OCI-LY7 (cell line): Measurements from ENCODE around the gene PRKCA. TPM values are rescaled to one million over a fixed set of nuclear protein-coding genes. Genes with fewer than 3 reads are reported as not detected.

Experiments
- BruUV-seq: library from RNA; stranded (reverse); fragments of 400-500 nt; replicated peaks from 2 replicates; lab custom pipeline; 2021; lab: Mats Ljungman, UMichigan
- CTCF ChIA-PET: fragments of 300-600 bp; sonication (Branson Sonifier 250); formaldehyde crosslinking; loops from one replicate; lab custom pipeline; 2022; ENCODE audit warnings: antibody characterized with exemption; ENCODE audit not compliant: unreplicated experiment; lab: Charles Lee
- POLR2A ChIA-PET: fragments of 300-600 bp; sonication (Branson Sonifier 250); formaldehyde crosslinking; loops from one replicate; lab custom pipeline; 2022; ENCODE audit warnings: antibody characterized with exemption; lab: Charles Lee
- DNase-seq: peaks from one replicate; pipeline ENCODE4 v3.0.0-alpha.2; 2015; ENCODE audit warnings: low spot score
- H2AFZ ChIP-seq: fragments of 200-600 bp; sonication (generic), shearing (Covaris generic); 2 replicates; pipeline ENCODE4 v1.6.1; 2014; ENCODE audit warnings: mild to moderate bottlenecking, antibody characterized with exemption, low read length, moderate library complexity
- H3K27ac ChIP-seq: fragments of 200-600 bp; sonication (generic); 2 replicates; pipeline ENCODE4 v1.5.1; 2014; ENCODE audit warnings: mixed run types, low read depth, mild to moderate bottlenecking, moderate library complexity, low read length, inconsistent platforms; ENCODE audit not compliant: poor library complexity, severe bottlenecking
- H3K36me3 ChIP-seq: fragments of 200-600 bp; sonication (generic); 2 replicates; pipeline ENCODE4 v1.6.1; 2014; ENCODE audit warnings: mild to moderate bottlenecking, antibody characterized with exemption, low read length, moderate library complexity, mixed read lengths; ENCODE audit not compliant: insufficient read depth
- H3K4me1 ChIP-seq: fragments of 200-600 bp; sonication (generic); 2 replicates; pipeline ENCODE4 v1.5.1; 2014; ENCODE audit warnings: mild to moderate bottlenecking, low read length; ENCODE audit not compliant: insufficient read depth, poor library complexity, severe bottlenecking
- H3K4me2 ChIP-seq: fragments of 200-600 bp; sonication (generic); 2 replicates; pipeline ENCODE4 v1.6.1; 2014; ENCODE audit warnings: mild to moderate bottlenecking, low read length
- H3K4me3 ChIP-seq: fragments of 200-600 bp; sonication (generic); 2 replicates; pipeline ENCODE4 v1.5.1; 2014; ENCODE audit warnings: mild to moderate bottlenecking, low read depth, low read length; ENCODE audit not compliant: poor library complexity, severe bottlenecking
- H3K79me2 ChIP-seq: fragments of 200-600 bp; sonication (generic); 2 replicates; pipeline ENCODE4 v1.6.1; 2016; ENCODE audit warnings: low read depth, mild to moderate bottlenecking, low read length, moderate library complexity, mixed read lengths; ENCODE audit not compliant: insufficient read depth
- H3K9me2 ChIP-seq: fragments of 200-600 bp; sonication (generic); 2 replicates; pipeline ENCODE4 v1.6.1; 2016; ENCODE audit warnings: mild to moderate bottlenecking, low read length, mixed read lengths; ENCODE audit not compliant: insufficient read depth
- H3K9me3 ChIP-seq: fragments of 200-600 bp; sonication (generic); 2 replicates; pipeline ENCODE4 v1.6.1; 2014; ENCODE audit warnings: mild to moderate bottlenecking, mixed run types, low read length, mixed read lengths
- H4K20me1 ChIP-seq: fragments of 200-600 bp; sonication (generic); 2 replicates; pipeline ENCODE4 v1.6.1; 2014; ENCODE audit warnings: mild to moderate bottlenecking, antibody characterized with exemption, low read length, moderate library complexity, mixed read lengths; ENCODE audit not compliant: insufficient read depth
- EZH2phosphoT487 ChIP-seq: fragments of 200-600 bp; sonication (generic); IDR thresholded peaks from 2 replicates; pipeline ENCODE4 v1.6.1; 2018; ENCODE audit warnings: low read depth, borderline replicate concordance, mild to moderate bottlenecking, mixed run types, antibody characterized with exemption, low read length, moderate library complexity, mixed read lengths
- intact Hi-C: fragments of 100-400 bp; cut with micrococcal nuclease; formaldehyde crosslinking; loops from one replicate; pipeline ENCODE4 v1.10.0; 2022; ENCODE audit not compliant: unreplicated experiment
- total RNA-seq, 2 experiments: library from RNA; depleted of rRNA in 1 of 2; stranded (reverse); fragments of >200 nt in 1 of 2; shearing (Covaris generic) in 1 of 2; gene quantifications; 2 replicates each; pipeline ENCODE4 v1.2.3, GENCODE V29; 2014 to 2022
- TF ChIP-seq, protein P1 (sequence below): fragments of 200-600 bp; sonication (generic); conservative IDR thresholded peaks from 2 replicates; pipeline ENCODE4 v1.5.1; 2014; ENCODE audit warnings: mild to moderate bottlenecking, antibody characterized with exemption, low read length, moderate library complexity, mixed read lengths

PRKCA gene
- total RNA-seq, 2 experiments from 2014 or later, result 6.6 to 32.1 TPM

DNA sequence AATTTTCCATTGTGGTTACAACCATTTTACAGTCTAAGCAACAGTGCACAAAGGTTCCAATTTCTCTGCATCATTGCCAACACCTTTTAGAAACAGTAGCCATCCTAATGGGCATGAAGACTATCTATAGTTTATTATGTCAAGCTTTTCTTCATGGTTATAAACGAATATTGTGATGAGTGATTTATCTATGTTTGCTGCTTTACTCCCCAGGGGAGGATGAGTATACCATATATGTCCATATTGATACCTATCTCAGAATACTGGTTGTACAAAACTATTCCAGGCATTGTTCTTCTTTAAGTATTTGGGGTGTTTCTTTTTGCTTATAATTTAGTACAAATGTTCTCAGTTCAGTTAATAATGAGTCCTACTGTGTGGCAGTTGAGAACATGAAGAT, 98.3 kb downstream of the PRKCA start:
- H3K4me1 ChIP-seq, result no peaks in the 10 kb centered on the region
- H3K27ac ChIP-seq, result no peak overlapping the region
- no peaks in the 10 kb centered on the region for H3K9me2 ChIP-seq
- H3K9me3 ChIP-seq, result no peaks in the 10 kb centered on the region
- intact Hi-C loops, result no loop called here
- no peaks in the 10 kb centered on the region for H3K36me3 ChIP-seq
- H2AFZ ChIP-seq, result no peak overlapping the region
- no peak overlapping the region for H3K4me3 ChIP-seq
- H3K79me2 ChIP-seq, result no peaks in the 10 kb centered on the region
- H4K20me1 ChIP-seq, result no peaks in the 10 kb centered on the region
- no peak for TF ChIP-seq EZH2phosphoT487
- TF ChIP-seq, protein P1, sequence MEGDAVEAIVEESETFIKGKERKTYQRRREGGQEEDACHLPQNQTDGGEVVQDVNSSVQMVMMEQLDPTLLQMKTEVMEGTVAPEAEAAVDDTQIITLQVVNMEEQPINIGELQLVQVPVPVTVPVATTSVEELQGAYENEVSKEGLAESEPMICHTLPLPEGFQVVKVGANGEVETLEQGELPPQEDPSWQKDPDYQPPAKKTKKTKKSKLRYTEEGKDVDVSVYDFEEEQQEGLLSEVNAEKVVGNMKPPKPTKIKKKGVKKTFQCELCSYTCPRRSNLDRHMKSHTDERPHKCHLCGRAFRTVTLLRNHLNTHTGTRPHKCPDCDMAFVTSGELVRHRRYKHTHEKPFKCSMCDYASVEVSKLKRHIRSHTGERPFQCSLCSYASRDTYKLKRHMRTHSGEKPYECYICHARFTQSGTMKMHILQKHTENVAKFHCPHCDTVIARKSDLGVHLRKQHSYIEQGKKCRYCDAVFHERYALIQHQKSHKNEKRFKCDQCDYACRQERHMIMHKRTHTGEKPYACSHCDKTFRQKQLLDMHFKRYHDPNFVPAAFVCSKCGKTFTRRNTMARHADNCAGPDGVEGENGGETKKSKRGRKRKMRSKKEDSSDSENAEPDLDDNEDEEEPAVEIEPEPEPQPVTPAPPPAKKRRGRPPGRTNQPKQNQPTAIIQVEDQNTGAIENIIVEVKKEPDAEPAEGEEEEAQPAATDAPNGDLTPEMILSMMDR, result no peak
- no TSS peak for BruUV-seq
- ChIA-PET POLR2A (no interaction called here), CTCF (no interaction called here)
- DNase-seq, result no peak
- no peak overlapping the region for H3K4me2 ChIP-seq

DNA sequence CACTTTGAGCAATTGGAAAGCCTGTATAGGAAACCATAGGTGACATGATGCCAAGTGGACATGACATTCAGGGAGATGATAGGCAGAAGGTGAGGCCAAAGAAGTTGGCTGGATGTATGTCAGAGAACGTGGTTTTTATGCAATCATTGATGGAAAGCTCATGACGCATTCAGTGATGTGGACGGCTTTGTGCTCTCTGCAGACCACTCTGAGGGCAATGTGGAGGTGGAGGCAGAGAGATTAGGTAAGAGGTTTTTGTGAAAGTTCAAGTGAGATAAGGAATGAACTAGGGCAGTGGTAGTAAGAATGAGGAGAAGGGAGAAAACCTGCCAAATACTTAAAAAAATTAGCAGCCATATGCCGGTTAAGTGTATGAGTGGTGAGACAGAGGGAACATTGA, 99.0 kb downstream of the PRKCA start:
- Histone ChIP-seq H3K9me2 (no peaks in the 10 kb centered on the region), H3K4me3 (no peak overlapping the region), H3K36me3 (no peaks in the 10 kb centered on the region), H3K27ac (no peak overlapping the region), H4K20me1 (no peaks in the 10 kb centered on the region), H3K4me2 (no peak overlapping the region), H3K9me3 (no peaks in the 10 kb centered on the region), H3K4me1 (no peaks in the 10 kb centered on the region), H3K79me2 (no peaks in the 10 kb centered on the region), H2AFZ (no peak overlapping the region)
- TF ChIP-seq EZH2phosphoT487, result no peak
- TF ChIP-seq, protein P1, result no peak
- CTCF ChIA-PET, result no interaction called here
- POLR2A ChIA-PET, result interaction anchor here (0.6 kb wide), 1 partner anchor 13 kb away, joined by 3 read pairs; no protein-coding TSS in a partner anchor
- no TSS peak for BruUV-seq
- no peak for DNase-seq
- intact Hi-C loops, result no loop called here

DNA sequence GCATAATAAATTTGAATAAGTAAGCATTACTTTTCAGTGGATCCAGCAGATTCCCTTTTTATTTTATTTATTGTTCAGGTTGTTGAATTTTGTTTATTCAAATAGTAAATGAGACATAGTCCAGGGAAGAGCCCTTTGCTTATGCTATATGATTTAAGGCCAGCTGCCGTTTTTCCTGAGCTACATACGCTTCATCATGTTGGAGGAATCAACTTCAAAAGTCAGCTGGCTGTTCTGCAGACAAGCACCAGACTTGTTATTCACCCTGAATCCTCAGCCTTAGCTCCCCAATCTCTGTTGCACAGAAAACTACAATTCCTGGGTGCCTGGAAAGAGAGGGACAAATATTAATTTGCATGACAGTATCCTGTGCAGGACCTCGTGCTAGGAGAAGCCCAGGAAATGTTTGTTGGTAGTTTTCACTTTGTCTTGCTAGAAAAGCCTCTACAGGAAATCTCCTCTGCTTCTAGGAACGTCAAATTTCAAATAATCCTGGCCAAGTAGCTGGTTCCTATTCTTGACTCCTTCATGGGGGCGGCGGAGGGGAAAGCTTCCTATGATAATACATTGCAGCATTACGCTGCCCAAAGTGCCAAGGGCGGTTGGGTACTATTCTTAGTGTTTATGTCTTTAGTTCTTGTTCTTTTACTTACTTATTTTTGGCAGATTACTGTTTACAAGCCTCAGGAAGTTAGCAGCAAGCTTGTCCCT, 101.6 kb downstream of the PRKCA start:
- Histone ChIP-seq H2AFZ (no peak overlapping the region), H3K9me2 (no peaks in the 10 kb centered on the region), H3K9me3 (no peaks in the 10 kb centered on the region), H3K27ac (no peak overlapping the region), H3K4me2 (no peak overlapping the region), H3K4me3 (no peak overlapping the region), H3K36me3 (no peaks in the 10 kb centered on the region), H3K4me1 (no peaks in the 10 kb centered on the region), H3K79me2 (no peaks in the 10 kb centered on the region), H4K20me1 (no peaks in the 10 kb centered on the region)
- ChIA-PET POLR2A (interaction anchor here (0.7 to 1.4 kb wide), 4 partner anchors 11 to 139 kb away, joined by 3 to 4 read pairs (median 3); no protein-coding TSS in a partner anchor), CTCF (no interaction called here)
- no TSS peak for BruUV-seq
- intact Hi-C loops, result no loop called here
- no peak for DNase-seq
- no peak for TF ChIP-seq EZH2phosphoT487
- TF ChIP-seq, protein P1, result no peak
